ENCODE data around the gene FGFR2.

The FGFR2 gene

DNA sequence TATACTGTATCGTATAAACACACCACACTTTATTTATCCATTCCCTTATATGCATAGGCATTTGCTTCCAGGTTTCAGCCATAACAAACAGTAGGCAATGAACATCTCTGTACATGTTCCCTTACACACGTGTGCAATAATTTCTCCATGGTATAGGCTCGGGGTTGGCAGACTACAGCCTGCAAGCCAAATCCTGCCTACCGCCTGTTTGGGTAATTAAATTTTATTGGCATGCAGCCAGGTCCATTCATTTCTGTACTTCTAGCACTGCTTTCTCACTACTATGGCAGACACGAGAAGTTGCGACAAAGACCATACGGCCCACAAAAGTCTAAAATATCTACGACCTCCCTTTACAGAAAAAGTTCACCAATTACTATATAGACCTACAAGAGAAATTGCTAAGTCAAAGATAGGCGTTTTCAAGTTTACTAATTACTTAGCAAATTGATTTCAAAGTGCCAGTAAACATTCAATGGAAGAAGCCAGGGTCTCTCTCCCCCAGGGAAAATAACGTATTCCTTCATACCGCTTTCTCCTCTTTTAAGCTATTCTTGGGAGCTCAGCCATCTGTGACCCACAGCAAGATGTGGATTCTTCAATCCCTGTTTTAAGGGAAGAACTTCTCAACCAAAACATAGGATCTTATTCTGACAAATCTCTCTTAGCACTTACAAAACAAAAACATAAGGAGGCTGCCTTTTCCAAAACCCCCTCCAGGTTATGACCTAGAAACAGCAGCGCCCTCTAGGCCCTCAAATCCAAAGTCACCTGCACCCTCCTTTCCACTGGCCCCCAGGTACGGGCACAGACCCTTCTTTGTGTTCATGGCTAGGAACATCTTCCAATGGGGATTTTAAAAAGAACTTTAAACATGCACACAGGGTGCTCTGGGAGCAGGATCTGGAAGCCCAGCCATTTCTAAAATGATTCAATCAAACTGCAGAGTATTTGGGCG lies 100.5 kb downstream of the FGFR2 start:
- no peak for ATAC-seq (replicated peaks; ENCODE audit: extremely low read depth, poor library complexity, severe bottlenecking)
- Mint-ChIP-seq H3K4me3 (no peak overlapping the region), H3K27me3 (no peaks in the 10 kb centered on the region), H3K27ac (ENCODE audit: low read depth) (no peak overlapping the region), H3K36me3 (ENCODE audit: insufficient read depth) (no peaks in the 10 kb centered on the region), H3K9me3 (no peaks in the 10 kb centered on the region), H3K4me1 (no peaks in the 10 kb centered on the region)
- DNase-seq (ENCODE audit: low spot score in 2 of 2): no peak

DNA sequence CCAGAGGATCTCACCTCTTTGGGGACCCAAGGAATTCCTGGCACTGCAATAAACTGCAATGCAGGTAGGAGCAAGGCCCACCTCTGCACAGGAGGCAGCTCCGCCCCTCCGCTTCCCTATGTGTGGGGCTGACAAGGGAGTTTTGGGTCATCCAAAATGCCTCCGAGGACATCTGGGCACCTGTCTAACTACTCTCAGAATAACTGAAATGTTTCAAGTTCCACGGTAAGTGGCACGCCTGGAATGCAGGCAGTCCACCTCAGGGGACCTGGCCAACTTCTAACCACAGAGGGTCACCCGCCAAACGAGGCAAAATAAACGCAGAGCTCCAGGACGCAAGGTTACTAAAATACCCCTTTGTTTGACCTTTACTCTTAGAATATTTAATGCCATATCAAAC lies 102.5 kb downstream of the FGFR2 start:
- no peak for DNase-seq (ENCODE audit: low spot score in 2 of 2)
- Mint-ChIP-seq H3K27me3 (no peaks in the 10 kb centered on the region), H3K9me3 (no peaks in the 10 kb centered on the region), H3K4me1 (no peaks in the 10 kb centered on the region), H3K27ac (ENCODE audit: low read depth) (no peak overlapping the region), H3K36me3 (ENCODE audit: insufficient read depth) (no peaks in the 10 kb centered on the region), H3K4me3 (no peak overlapping the region)
- ATAC-seq (replicated peaks; ENCODE audit: extremely low read depth, poor library complexity, severe bottlenecking): no peak

DNA sequence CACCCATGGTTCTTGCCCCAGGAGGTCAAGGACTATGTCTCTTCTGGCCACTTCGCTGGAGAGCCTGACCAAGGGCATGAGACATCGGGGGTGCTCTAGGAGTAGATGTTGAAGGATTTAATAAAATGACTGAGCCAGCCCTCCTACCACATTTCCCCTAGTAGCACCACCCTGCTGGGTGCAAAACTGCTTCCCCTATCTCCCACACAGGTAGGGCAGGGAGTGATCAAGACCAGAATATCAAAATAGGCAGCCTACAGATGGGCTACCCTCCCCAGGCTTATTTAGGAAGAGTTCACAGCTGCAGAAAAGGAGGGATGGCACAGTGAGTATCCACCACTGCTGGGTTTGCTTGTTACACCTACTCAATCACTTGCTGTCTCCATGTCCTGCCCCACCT lies 103.9 kb downstream of the FGFR2 start:
- no peak for ATAC-seq (replicated peaks; ENCODE audit: extremely low read depth, poor library complexity, severe bottlenecking)
- Mint-ChIP-seq H3K4me3 (no peak overlapping the region), H3K27ac (ENCODE audit: low read depth) (no peak overlapping the region), H3K4me1 (no peaks in the 10 kb centered on the region), H3K27me3 (no peaks in the 10 kb centered on the region), H3K9me3 (peaks cover 6% of the 10 kb centered on the region), H3K36me3 (ENCODE audit: insufficient read depth) (no peaks in the 10 kb centered on the region)
- no peak for DNase-seq (ENCODE audit: low spot score in 2 of 2)

DNA sequence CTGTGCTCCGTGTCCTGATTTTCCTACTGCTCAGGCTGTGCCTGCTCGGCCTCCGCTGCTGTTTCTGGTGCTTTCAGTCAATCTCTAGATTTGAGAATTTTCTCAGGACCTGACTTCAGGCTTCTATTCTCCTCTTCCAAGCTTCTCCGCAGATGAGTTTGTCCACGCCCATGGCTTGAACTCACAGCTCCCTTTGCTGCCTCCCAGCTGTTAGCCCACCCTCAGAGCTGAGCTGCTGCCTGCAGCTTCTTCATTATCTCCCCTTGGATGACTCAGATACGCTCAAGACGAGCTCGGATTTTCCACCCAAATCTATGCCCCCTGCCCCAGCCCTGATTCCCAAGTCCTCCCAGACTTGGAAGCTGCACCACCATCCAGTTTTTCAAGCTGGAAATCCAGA lies 104.7 kb downstream of the FGFR2 start:
- DNase-seq (ENCODE audit: low spot score in 2 of 2) (no peak), ATAC-seq (replicated peaks; ENCODE audit: extremely low read depth, poor library complexity, severe bottlenecking) (no peak)
- Mint-ChIP-seq H3K36me3 (ENCODE audit: insufficient read depth) (no peaks in the 10 kb centered on the region), H3K9me3 (peaks cover 7% of the 10 kb centered on the region), H3K4me3 (no peak overlapping the region), H3K4me1 (no peaks in the 10 kb centered on the region), H3K27ac (ENCODE audit: low read depth) (no peak overlapping the region), H3K27me3 (no peaks in the 10 kb centered on the region)

DNA sequence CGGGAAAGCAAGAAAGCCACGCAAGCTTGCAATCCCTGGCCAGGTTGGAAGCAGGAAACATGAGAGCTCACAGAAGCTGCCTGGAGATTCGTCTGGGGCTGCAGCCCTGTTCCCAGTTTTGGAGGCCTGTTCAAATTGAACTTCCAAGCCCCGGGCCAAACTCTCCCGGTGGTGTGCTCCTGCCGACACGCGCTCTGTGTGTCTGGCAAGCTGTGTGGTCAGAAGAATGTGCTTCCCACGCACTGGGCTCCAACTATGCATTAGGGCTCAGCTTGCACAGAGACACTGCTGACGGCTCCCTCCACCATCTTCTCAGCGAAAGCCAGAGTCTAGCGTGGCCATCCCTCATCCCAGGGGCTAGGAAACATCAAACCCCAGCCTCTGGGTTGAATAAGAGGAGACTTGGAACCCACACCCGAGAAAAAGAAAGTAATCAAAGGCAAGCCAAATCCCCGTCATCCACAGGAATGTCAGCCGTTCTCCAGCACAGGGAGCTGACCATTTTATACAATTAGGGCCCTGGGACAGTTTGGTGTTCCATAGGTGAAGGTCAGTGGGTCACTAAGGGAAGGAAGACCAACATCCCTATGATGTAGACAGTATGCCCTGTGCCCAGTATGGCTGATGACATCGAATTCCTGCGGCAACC lies 107.2 kb downstream of the FGFR2 start:
- Mint-ChIP-seq H3K27me3 (no peaks in the 10 kb centered on the region), H3K9me3 (peaks cover 7% of the 10 kb centered on the region), H3K27ac (ENCODE audit: low read depth) (no peak overlapping the region), H3K4me3 (no peak overlapping the region), H3K4me1 (no peaks in the 10 kb centered on the region), H3K36me3 (ENCODE audit: insufficient read depth) (peaks cover 3% of the 10 kb centered on the region)
- DNase-seq (ENCODE audit: low spot score in 2 of 2): no peak
- no peak for ATAC-seq (replicated peaks; ENCODE audit: extremely low read depth, poor library complexity, severe bottlenecking)

DNA sequence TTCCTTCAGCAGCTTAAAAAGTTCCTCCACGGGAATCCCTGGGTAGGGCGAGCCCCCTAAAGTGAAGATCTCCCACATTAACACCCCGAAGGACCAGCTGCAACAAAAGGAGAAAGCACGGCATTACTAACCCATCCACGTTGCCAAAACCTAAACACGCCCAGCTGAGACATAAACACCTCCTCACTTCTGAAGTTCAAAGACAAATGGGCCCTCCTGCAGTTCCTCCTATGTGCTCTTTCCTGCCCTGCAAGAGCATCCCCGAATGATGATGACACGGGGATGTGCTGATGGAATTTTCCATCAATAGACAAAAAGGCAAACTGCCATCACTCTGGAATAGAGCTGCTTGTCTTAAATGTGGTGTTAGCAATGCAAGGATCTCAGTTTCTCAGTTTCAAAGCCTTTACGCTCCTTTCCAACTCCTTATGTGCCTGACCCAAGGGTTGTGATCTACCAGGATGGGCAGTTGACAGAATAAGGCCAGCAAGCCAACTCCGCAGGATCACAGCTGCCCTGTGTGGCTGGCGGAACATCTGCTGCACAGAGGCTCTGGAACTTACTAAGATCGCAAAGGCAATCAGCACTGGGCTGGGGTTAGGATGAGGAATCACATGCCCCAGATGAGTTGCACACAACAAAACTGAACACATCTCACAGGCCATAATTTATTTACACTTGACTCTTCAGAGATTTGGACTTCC lies 112.7 kb downstream of the FGFR2 start:
- H3K4me3 Mint-ChIP-seq: no peak overlapping the region
- no peaks in the 10 kb centered on the region for H3K4me1 Mint-ChIP-seq
- no peak overlapping the region for H3K27ac Mint-ChIP-seq (ENCODE audit: low read depth)
- ATAC-seq (replicated peaks; ENCODE audit: extremely low read depth, poor library complexity, severe bottlenecking) (no peak), DNase-seq (ENCODE audit: low spot score in 2 of 2) (no peak)
- peaks cover 7% of the 10 kb centered on the region for H3K9me3 Mint-ChIP-seq
- no peaks in the 10 kb centered on the region for H3K27me3 Mint-ChIP-seq
- H3K36me3 Mint-ChIP-seq (ENCODE audit: insufficient read depth): peaks cover 4% of the 10 kb centered on the region

DNA sequence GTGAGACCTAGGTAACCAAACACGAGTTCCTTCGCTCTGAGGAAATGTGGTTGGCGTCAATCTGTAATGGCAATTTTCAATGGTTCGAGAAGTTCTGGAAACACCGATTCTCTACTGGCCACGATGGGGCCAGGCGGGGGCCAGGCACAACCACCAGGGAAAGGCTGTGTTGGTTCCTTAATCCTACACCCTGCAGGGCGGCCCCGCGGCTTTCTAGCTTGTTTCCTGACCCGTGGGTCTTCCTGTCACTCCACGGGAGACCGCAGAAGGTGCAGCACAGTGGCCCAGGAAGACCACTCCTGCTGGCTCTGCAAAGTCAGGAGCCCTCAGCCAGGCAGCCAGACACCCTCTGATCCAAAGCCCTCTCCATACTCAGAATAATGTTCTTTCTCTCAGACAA lies 113.4 kb downstream of the FGFR2 start:
- no peak overlapping the region for H3K27ac Mint-ChIP-seq (ENCODE audit: low read depth)
- no peak for DNase-seq (ENCODE audit: low spot score in 2 of 2)

DNA sequence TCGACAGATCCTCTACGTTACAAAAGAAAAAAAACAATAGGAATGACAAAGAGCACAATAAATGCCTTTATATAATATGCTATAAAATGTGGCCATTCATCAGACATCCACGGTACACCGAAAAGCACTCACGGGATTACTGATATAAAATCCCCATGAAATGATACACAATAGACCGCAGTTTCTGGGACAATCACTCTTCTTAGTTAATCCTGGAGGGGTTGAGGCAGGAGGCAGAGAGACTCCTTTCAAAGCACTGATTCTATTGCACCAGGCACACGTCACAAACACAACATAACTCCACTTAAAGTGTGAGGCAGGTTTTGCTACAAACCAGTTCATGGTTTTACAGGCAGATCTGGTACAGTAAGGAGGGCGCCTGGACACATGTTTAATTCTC lies 113.8 kb downstream of the FGFR2 start:
- Mint-ChIP-seq H3K27me3 (no peaks in the 10 kb centered on the region), H3K36me3 (ENCODE audit: insufficient read depth) (peaks cover 4% of the 10 kb centered on the region), H3K27ac (ENCODE audit: low read depth) (no peak overlapping the region), H3K9me3 (peaks cover 2% of the 10 kb centered on the region), H3K4me3 (no peak overlapping the region), H3K4me1 (no peaks in the 10 kb centered on the region)
- ATAC-seq (replicated peaks; ENCODE audit: extremely low read depth, poor library complexity, severe bottlenecking) (no peak), DNase-seq (ENCODE audit: low spot score in 2 of 2) (no peak)

More for the DNA sequence above, 113.4 kb downstream of the FGFR2 start:
- peak; percentile 32 for ATAC-seq (replicated peaks; ENCODE audit: extremely low read depth, poor library complexity, severe bottlenecking)
- Mint-ChIP-seq H3K36me3 (ENCODE audit: insufficient read depth) (peaks cover 4% of the 10 kb centered on the region), H3K27me3 (no peaks in the 10 kb centered on the region), H3K9me3 (peaks cover 6% of the 10 kb centered on the region), H3K4me3 (no peak overlapping the region), H3K4me1 (no peaks in the 10 kb centered on the region)

DNA sequence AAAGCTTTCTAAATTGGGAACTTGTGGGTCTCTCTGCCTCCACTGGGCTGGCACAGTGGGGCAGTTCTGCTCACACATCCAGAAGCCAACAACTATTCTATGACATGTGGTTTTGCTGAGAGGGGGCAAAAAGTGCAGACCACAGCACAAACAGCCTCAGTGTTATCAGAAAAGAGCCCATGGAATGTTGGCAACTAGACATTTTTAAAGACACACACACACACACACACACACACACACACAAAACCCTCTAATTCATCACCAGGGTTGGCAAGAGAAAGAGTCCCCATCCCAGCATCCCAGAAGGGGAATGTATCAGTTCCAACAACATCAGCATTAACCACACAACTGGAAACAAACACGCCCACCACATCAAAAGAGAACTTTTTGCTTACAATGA lies 117.1 kb downstream of the FGFR2 start:
- H3K9me3 Mint-ChIP-seq: no peaks in the 10 kb centered on the region
- DNase-seq (ENCODE audit: low spot score in 2 of 2) (no peak), ATAC-seq (replicated peaks; ENCODE audit: extremely low read depth, poor library complexity, severe bottlenecking) (no peak)
- H3K36me3 Mint-ChIP-seq (ENCODE audit: insufficient read depth): peaks cover 2% of the 10 kb centered on the region
- H3K27ac Mint-ChIP-seq (ENCODE audit: low read depth): no peak overlapping the region
- H3K4me1 Mint-ChIP-seq: no peaks in the 10 kb centered on the region
- H3K27me3 Mint-ChIP-seq: no peaks in the 10 kb centered on the region
- H3K4me3 Mint-ChIP-seq: no peak overlapping the region

DNA sequence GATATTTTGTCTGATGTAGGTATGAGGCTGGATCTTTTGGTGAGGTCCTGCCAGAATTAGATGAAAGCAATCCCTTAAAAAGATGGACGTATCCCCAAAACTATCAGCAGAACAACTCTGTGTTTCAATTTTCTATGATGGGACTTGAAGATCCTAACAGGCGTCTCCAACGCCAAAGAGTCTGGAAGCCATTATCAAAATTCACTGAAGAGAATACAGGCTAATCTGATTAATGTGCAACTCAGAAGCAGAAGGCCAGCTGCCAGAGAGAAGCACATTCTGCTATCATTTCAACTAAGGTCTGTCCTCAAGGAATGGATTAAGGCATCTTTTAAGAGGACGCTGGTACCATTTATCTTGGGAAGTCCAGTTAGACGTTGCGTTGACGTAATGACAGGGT lies 119.7 kb downstream of the FGFR2 start:
- no peaks in the 10 kb centered on the region for H3K4me1 Mint-ChIP-seq
- ATAC-seq (replicated peaks; ENCODE audit: extremely low read depth, poor library complexity, severe bottlenecking): no peak
- no peak overlapping the region for H3K4me3 Mint-ChIP-seq

DNA sequence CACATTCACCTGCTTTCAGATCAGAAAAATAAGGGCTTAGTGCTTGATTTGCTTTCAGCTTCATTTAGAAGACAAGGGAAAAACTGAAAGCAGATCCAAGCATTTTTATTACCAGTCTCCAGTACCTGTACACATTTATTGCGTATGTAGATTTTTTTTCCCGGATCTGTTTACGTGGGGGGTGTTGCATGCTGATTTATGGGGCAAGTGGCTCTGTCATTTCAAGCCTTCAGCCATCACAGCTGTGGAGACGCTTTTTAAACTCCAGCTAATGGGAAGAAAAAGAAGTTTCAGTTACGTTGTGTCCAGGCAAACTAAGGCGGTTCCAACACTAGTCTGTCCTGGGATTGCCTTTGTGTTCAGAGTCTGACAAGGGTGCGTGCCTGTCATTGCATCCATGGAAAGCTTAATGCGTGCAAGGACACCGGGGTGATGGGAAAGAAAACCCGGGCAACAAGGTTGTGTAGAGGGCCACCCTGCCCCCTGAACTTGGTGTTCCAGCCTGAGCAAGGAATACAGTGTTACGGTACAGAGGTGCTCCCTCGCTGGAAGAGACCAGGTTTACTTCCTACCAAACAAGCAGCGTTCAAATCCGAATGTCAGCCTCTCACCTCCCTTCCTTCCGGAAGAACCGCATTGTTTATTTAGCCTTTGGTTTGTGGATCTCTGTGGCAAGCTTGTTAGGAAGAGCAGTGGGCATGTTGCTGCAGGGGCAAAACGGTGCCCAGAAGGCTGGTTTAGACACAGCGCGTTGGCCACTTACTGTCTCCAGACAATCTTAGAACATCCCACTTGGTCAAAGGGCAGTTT lies 128.2 kb downstream of the FGFR2 start:
- Mint-ChIP-seq H3K4me3 (no peak overlapping the region), H3K9me3 (no peaks in the 10 kb centered on the region), H3K27ac (ENCODE audit: low read depth) (no peak overlapping the region), H3K36me3 (ENCODE audit: insufficient read depth) (no peaks in the 10 kb centered on the region), H3K27me3 (no peaks in the 10 kb centered on the region), H3K4me1 (no peaks in the 10 kb centered on the region)
- DNase-seq (ENCODE audit: low spot score in 2 of 2) (no peak), ATAC-seq (replicated peaks; ENCODE audit: extremely low read depth, poor library complexity, severe bottlenecking) (no peak)

More for the DNA sequence above, 119.7 kb downstream of the FGFR2 start:
- H3K36me3 Mint-ChIP-seq (ENCODE audit: insufficient read depth): no peaks in the 10 kb centered on the region
- no peak overlapping the region for H3K27ac Mint-ChIP-seq (ENCODE audit: low read depth)
- no peaks in the 10 kb centered on the region for H3K9me3 Mint-ChIP-seq
- H3K27me3 Mint-ChIP-seq: no peaks in the 10 kb centered on the region
- no peak for DNase-seq (ENCODE audit: low spot score in 2 of 2)

DNA sequence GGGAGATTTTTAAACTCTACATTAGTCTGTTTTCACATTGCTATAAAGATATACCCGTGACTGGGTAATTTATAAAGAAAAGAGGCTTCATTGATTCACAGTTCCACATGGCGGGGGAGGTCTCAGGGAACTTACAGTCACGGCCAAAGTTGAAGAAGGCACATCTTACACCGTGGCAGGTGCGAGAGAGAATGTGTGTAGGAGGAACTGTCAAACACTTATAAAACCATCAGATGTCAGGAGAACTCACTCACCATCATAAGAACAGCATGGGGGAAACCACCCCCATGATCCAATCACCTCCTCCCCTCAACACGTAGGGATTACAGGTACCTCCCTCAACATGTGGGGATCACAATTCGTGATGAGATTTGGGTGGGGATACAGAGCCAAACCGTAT lies 129.5 kb downstream of the FGFR2 start:
- no peak overlapping the region for H3K4me3 Mint-ChIP-seq
- no peak for DNase-seq (ENCODE audit: low spot score in 2 of 2)
- no peaks in the 10 kb centered on the region for H3K4me1 Mint-ChIP-seq
- no peaks in the 10 kb centered on the region for H3K27me3 Mint-ChIP-seq
- no peak overlapping the region for H3K27ac Mint-ChIP-seq (ENCODE audit: low read depth)
- no peaks in the 10 kb centered on the region for H3K9me3 Mint-ChIP-seq
- H3K36me3 Mint-ChIP-seq (ENCODE audit: insufficient read depth): no peaks in the 10 kb centered on the region
- no peak for ATAC-seq (replicated peaks; ENCODE audit: extremely low read depth, poor library complexity, severe bottlenecking)

Measured in central memory CD8-positive, alpha-beta T cell (primary cell).